Sigmoid colon (tissue), 4 donors: ENCODE results near the gene UST.

Experiments used
- POLR2A ChIP-seq, 2 donors: fragments of 450-650 bp; IDR thresholded peaks; one replicate each; pipeline ENCODE4 v1.6.1; 2016; ENCODE audit warnings: antibody characterized with exemption in 2 of 2, mild to moderate bottlenecking in 2 of 2, moderate library complexity in 2 of 2
- POLR2AphosphoS5 ChIP-seq, 4 donors: sonication (generic); formaldehyde crosslinking; IDR thresholded peaks; one replicate each; pipeline ENCODE4 v1.6.1; 2017; ENCODE audit warnings: antibody characterized with exemption in 4 of 4
- TF ChIP-seq, protein P1 (sequence below), 4 experiments: fragments of 450-650 bp in 3 of 4; fragments of 200-600 bp in 1 of 4; IDR thresholded peaks; one replicate each; pipeline ENCODE4 v1.5.1; 2016 to 2019; ENCODE audit warnings: antibody characterized with exemption in 4 of 4, mild to moderate bottlenecking in 3 of 4, moderate library complexity in 2 of 4

GRCh38 chr6:148736774-148737412 lies 9.9 kb upstream of the UST start:
- TF ChIP-seq, protein P1, sequence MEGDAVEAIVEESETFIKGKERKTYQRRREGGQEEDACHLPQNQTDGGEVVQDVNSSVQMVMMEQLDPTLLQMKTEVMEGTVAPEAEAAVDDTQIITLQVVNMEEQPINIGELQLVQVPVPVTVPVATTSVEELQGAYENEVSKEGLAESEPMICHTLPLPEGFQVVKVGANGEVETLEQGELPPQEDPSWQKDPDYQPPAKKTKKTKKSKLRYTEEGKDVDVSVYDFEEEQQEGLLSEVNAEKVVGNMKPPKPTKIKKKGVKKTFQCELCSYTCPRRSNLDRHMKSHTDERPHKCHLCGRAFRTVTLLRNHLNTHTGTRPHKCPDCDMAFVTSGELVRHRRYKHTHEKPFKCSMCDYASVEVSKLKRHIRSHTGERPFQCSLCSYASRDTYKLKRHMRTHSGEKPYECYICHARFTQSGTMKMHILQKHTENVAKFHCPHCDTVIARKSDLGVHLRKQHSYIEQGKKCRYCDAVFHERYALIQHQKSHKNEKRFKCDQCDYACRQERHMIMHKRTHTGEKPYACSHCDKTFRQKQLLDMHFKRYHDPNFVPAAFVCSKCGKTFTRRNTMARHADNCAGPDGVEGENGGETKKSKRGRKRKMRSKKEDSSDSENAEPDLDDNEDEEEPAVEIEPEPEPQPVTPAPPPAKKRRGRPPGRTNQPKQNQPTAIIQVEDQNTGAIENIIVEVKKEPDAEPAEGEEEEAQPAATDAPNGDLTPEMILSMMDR (IDR thresholded peaks at IDR 0.05) = no peak
- TF ChIP-seq POLR2AphosphoS5 (IDR thresholded peaks at IDR 0.05) (no peak), POLR2A (IDR thresholded peaks at IDR 0.05) (no peak)
